Astrocyte (in vitro differentiated cells and primary cell): ENCODE results near the gene PSG5. TPM values are rescaled to one million over a fixed set of nuclear protein-coding genes. Genes with fewer than 3 reads are reported as not detected.
A peak's percentile ranks its signal among the peaks of the same experiment; 100 is the strongest.
"Not testable (repeated sequence)": the region's sequence is repeated elsewhere in the genome, so short reads cannot be mapped to it uniquely, and the experiment has no call there.

Experiments used
- DNase-seq: peaks from one replicate; pipeline ENCODE4 v3.0.0-alpha.2; 2010; ENCODE audit warnings: low read depth
- FAIRE-seq: peaks from 2 replicates; lab custom pipeline; 2011; peaks lifted over from hg19 to GRCh38; lab: Jason Lieb, UNC
- H2AFZ ChIP-seq: 2 replicates; pipeline ENCODE4 v1.6.0; 2012; ENCODE audit warnings: low read depth, low read length, inconsistent platforms
- H3K27ac ChIP-seq: 2 replicates; pipeline ENCODE4 v1.5.1; 2011; ENCODE audit warnings: low read depth, low read length, inconsistent platforms
- H3K27me3 ChIP-seq: 2 replicates; pipeline ENCODE4 v1.6.0; 2011; ENCODE audit warnings: low read length, inconsistent platforms; ENCODE audit not compliant: insufficient read depth
- H3K36me3 ChIP-seq: 2 replicates; pipeline ENCODE4 v1.5.1; 2011; ENCODE audit warnings: low read length, inconsistent platforms; ENCODE audit not compliant: insufficient read depth
- H3K4me1 ChIP-seq: 2 replicates; pipeline ENCODE4 v1.5.1; 2011; ENCODE audit warnings: low read length, inconsistent platforms; ENCODE audit not compliant: insufficient read depth
- H3K4me2 ChIP-seq: 2 replicates; pipeline ENCODE4 v1.6.0; 2012; ENCODE audit warnings: low read length, inconsistent platforms
- H3K4me3 ChIP-seq: 2 replicates; pipeline ENCODE4 v1.5.1; 2011; ENCODE audit warnings: low read depth, mild to moderate bottlenecking, low read length, inconsistent platforms; ENCODE audit not compliant: insufficient read depth
- H3K79me2 ChIP-seq: 2 replicates; pipeline ENCODE4 v1.6.0; 2012; ENCODE audit warnings: mild to moderate bottlenecking, low read length, inconsistent platforms; ENCODE audit not compliant: insufficient read depth
- H3K9ac ChIP-seq: 2 replicates; pipeline ENCODE4 v1.6.0; 2012; ENCODE audit warnings: mild to moderate bottlenecking, low read length, inconsistent platforms
- H3K9me3 ChIP-seq: 2 replicates; pipeline ENCODE4 v1.5.1; 2012; ENCODE audit warnings: low read depth, mild to moderate bottlenecking, low read length, inconsistent platforms; ENCODE audit not compliant: insufficient read depth
- H4K20me1 ChIP-seq: 2 replicates; pipeline ENCODE4 v1.6.0; 2012; ENCODE audit warnings: low read length, inconsistent platforms; ENCODE audit not compliant: insufficient read depth
- H3K27ac Mint-ChIP-seq: one replicate; pipeline ENCODE4 v1.8.0; 2021; ENCODE audit warnings: mild to moderate bottlenecking, mixed read lengths; ENCODE audit not compliant: unreplicated experiment
- H3K27me3 Mint-ChIP-seq: one replicate; pipeline ENCODE4 v1.8.0; 2021; ENCODE audit warnings: low read depth, mixed read lengths; ENCODE audit not compliant: unreplicated experiment
- H3K36me3 Mint-ChIP-seq: one replicate; pipeline ENCODE4 v1.8.0; 2021; ENCODE audit warnings: low read depth, mixed read lengths; ENCODE audit not compliant: unreplicated experiment
- H3K4me1 Mint-ChIP-seq: one replicate; pipeline ENCODE4 v1.8.0; 2021; ENCODE audit warnings: low read depth, mixed read lengths; ENCODE audit not compliant: unreplicated experiment
- H3K4me3 Mint-ChIP-seq: one replicate; pipeline ENCODE4 v1.8.0; 2021; ENCODE audit warnings: mild to moderate bottlenecking, moderate library complexity, mixed read lengths; ENCODE audit not compliant: unreplicated experiment
- H3K9me3 Mint-ChIP-seq: one replicate; pipeline ENCODE4 v1.8.0; 2021; ENCODE audit warnings: mild to moderate bottlenecking, mixed read lengths; ENCODE audit not compliant: unreplicated experiment
- CTCF ChIP-seq: IDR thresholded peaks from 2 replicates; pipeline ENCODE4 v1.5.1; 2011; ENCODE audit warnings: low read depth, mild to moderate bottlenecking, inconsistent platforms, low read length, moderate library complexity; ENCODE audit not compliant: insufficient read depth
- EZH2 ChIP-seq: IDR thresholded peaks from 2 replicates; pipeline ENCODE4 v1.6.1; 2012; ENCODE audit warnings: mild to moderate bottlenecking, low read length, inconsistent platforms; ENCODE audit not compliant: insufficient read depth
- total RNA-seq: library from RNA; stranded (reverse); gene quantifications from 2 replicates; pipeline ENCODE4 v1.2.1, GENCODE V29; 2021

Gene PSG5
- total RNA-seq, 1 donor from 2014 or later: 0.86 TPM

- Mint-ChIP-seq H3K36me3 (no peaks in the 10 kb centered on the region), H3K27ac (no peak overlapping the region), H3K4me1 (no peaks in the 10 kb centered on the region), H3K4me3 (no peak overlapping the region), H3K27me3 (no peaks in the 10 kb centered on the region), H3K9me3 (peaks cover 25% of the 10 kb centered on the region)
- H3K79me2 ChIP-seq: no peaks in the 10 kb centered on the region
- no peaks in the 10 kb centered on the region for H3K4me1 ChIP-seq
- TF ChIP-seq EZH2 (no peak), CTCF (no peak)
- no peak overlapping the region for H3K4me2 ChIP-seq
- H3K27ac ChIP-seq: no peak overlapping the region
- H3K9ac ChIP-seq: no peak overlapping the region
- H3K36me3 ChIP-seq: no peaks in the 10 kb centered on the region
- H3K4me3 ChIP-seq: no peak overlapping the region
- H4K20me1 ChIP-seq: no peaks in the 10 kb centered on the region
- no peaks in the 10 kb centered on the region for H3K27me3 ChIP-seq
- no peak for DNase-seq
- no peak for FAIRE-seq
- peaks cover 6% of the 10 kb centered on the region for H3K9me3 ChIP-seq
- no peak overlapping the region for H2AFZ ChIP-seq
These were observed 38.5 kb upstream of the PSG5 start for GRCh38 chr19:43224855-43225253.

- H3K27ac ChIP-seq: not testable (repeated sequence)
- peak; percentile 16 for DNase-seq
These were observed 38.0 kb upstream of the PSG5 start for GRCh38 chr19:43224201-43224854.

GRCh38 chr19:43221891-43222290, 35.6 kb upstream of the PSG5 start:
- H3K9me3 ChIP-seq, H3K36me3 Mint-ChIP-seq, H3K4me1 ChIP-seq, H3K4me2 ChIP-seq, H3K4me1 Mint-ChIP-seq, H3K27ac Mint-ChIP-seq, H3K36me3 ChIP-seq, H3K4me3 ChIP-seq, H4K20me1 ChIP-seq, H3K9ac ChIP-seq, H3K27ac ChIP-seq, H3K79me2 ChIP-seq, H3K4me3 Mint-ChIP-seq, H3K27me3 ChIP-seq, H3K27me3 Mint-ChIP-seq, DNase-seq, FAIRE-seq, H2AFZ ChIP-seq: not testable (repeated sequence)
- peaks cover 14% of the 10 kb centered on the region for H3K9me3 Mint-ChIP-seq

More at GRCh38 chr19:43224201-43224854, 38.0 kb upstream of the PSG5 start:
- H3K4me3 ChIP-seq, FAIRE-seq, H3K9me3 ChIP-seq, H3K9ac ChIP-seq, H3K36me3 Mint-ChIP-seq, H3K4me3 Mint-ChIP-seq, H4K20me1 ChIP-seq, H3K27ac Mint-ChIP-seq, H2AFZ ChIP-seq, H3K27me3 ChIP-seq, H3K4me1 Mint-ChIP-seq, H3K4me1 ChIP-seq, H3K79me2 ChIP-seq, H3K36me3 ChIP-seq, H3K27me3 Mint-ChIP-seq, H3K4me2 ChIP-seq: not testable (repeated sequence)
- peaks cover 24% of the 10 kb centered on the region for H3K9me3 Mint-ChIP-seq

DNA sequence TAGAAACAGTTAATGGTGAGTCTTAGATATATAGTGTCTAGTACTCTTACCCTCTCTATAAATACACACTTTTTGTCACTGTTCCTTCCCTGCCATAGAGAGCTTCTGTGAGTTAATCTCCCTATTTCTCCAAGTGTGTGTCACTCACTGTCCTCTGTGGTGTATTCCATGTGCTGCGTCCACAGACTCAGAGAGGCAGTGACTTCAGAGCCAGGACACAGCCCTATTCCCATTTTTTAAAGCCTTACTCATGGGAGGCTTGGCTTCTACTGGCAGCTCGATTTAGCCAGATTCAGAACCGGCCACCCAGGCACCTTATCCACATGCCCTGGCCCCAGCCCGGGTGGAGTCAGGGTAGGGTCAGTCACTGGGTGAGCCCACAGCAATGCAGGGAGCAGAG, 32.8 kb upstream of the PSG5 start:
- not testable (repeated sequence) for H3K27ac ChIP-seq, H3K36me3 ChIP-seq, H3K4me3 ChIP-seq, H3K9me3 Mint-ChIP-seq, H3K9ac ChIP-seq, H3K4me1 ChIP-seq, H4K20me1 ChIP-seq, H3K27me3 Mint-ChIP-seq, H3K27ac Mint-ChIP-seq, H3K4me3 Mint-ChIP-seq, H3K4me2 ChIP-seq, H3K27me3 ChIP-seq, H2AFZ ChIP-seq, H3K79me2 ChIP-seq, FAIRE-seq, DNase-seq, H3K4me1 Mint-ChIP-seq, H3K36me3 Mint-ChIP-seq, H3K9me3 ChIP-seq

- not testable (repeated sequence) for H3K4me3 ChIP-seq, H3K4me1 Mint-ChIP-seq, H3K27ac ChIP-seq, H3K9me3 ChIP-seq, H3K27ac Mint-ChIP-seq, H3K4me3 Mint-ChIP-seq, H3K4me2 ChIP-seq, H3K36me3 Mint-ChIP-seq, H3K36me3 ChIP-seq, H4K20me1 ChIP-seq, H2AFZ ChIP-seq, H3K9ac ChIP-seq, H3K9me3 Mint-ChIP-seq, H3K4me1 ChIP-seq, FAIRE-seq, H3K27me3 ChIP-seq, DNase-seq, H3K79me2 ChIP-seq, H3K27me3 Mint-ChIP-seq
These were observed 29.5 kb upstream of the PSG5 start for GRCh38 chr19:43215881-43216280.
